Mucosa of gallbladder (tissue), 1 donor: ENCODE results near the gene STAT3. TPM values are rescaled to one million over a fixed set of nuclear protein-coding genes. Genes with fewer than 3 reads are reported as not detected.
"Not testable (repeated sequence)": the region's sequence is repeated elsewhere in the genome, so short reads cannot be mapped to it uniquely, and the experiment has no call there.

Source experiments
- DNase-seq: peaks from one replicate; pipeline ENCODE4 v3.0.0-alpha.2; 2020; ENCODE audit warnings: low spot score
- total RNA-seq: library from RNA; stranded (reverse); gene quantifications from one replicate; pipeline ENCODE4 v1.2.1, GENCODE V29; 2021
- donor health status: DM: no; HTN: no; CAD: no.

Gene STAT3
- total RNA-seq, 1 donor from 2014 or later: 140 TPM

- DNase-seq: peak; percentile 32
Observed at GRCh38 chr17:42409523-42410318, 21.5 kb upstream of the STAT3 start.

GRCh38 chr17:42408061-42408460, 19.8 kb upstream of the STAT3 start:
- DNase-seq: no peak

GRCh38 chr17:42407289-42407836, 19.1 kb upstream of the STAT3 start:
- DNase-seq: peak; percentile 89

- no peak for DNase-seq
Observed at GRCh38 chr17:42406615-42407288, 18.5 kb upstream of the STAT3 start.

GRCh38 chr17:42405963-42406495, 17.8 kb upstream of the STAT3 start:
- DNase-seq: peak; percentile 81

GRCh38 chr17:42405076-42405475, 16.8 kb upstream of the STAT3 start:
- DNase-seq: no peak

DNA sequence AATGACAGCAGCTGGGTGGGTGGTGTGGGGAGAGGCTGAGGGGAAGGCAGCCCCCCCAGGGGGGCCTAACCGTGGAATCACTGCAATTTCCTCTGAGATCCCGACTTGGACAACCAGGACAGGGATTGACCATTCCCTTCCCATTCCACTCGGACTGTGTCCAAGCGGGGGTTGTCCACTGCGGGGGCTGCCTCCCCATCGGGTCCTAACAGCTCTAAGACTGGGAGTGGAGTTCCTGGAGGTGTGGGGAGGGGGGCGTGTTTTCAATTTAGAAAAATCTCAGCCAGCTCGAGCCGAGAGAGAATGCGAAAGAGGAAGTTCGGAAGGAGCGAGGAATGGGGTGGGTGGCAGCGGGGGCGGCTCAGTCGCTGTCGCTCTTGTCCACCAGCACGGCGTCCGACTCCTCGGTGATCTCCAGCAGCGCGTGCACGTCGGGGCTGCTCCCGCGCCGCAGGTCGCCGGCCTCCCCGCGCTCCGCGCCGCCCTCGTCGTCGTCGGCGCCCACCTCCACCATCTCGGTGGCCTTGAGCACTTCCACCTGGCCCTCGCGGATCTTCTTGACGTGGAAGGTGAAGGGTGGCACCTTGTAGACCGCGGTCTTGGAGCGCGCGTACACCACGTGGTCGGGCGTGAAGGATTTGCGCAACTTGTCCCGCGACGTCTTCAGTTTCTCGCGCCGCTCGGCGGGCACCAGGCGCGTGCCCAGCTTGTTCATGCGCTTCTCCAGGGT, 16.2 kb upstream of the STAT3 start:
- DNase-seq: no peak

DNA sequence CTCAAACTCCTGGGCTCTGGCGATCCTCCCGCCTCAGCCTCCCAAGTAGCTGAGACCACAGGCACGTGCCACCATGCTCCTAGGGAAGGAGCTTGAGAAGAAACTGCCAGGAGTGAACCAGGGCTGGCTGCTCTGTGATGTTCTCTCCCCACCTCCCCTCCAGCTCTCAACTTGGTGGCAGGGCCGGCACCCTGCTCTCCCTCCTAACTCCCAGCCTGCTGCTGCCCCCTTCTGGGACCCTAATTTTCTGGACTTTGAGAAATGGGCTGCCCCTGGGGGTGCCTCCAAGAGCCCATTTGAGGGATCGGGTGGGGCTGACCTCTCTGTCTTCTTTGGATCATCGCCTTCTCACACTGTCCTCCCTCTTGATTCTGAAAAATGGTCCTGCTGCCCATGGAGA, 14.9 kb upstream of the STAT3 start:
- no peak for DNase-seq

DNA sequence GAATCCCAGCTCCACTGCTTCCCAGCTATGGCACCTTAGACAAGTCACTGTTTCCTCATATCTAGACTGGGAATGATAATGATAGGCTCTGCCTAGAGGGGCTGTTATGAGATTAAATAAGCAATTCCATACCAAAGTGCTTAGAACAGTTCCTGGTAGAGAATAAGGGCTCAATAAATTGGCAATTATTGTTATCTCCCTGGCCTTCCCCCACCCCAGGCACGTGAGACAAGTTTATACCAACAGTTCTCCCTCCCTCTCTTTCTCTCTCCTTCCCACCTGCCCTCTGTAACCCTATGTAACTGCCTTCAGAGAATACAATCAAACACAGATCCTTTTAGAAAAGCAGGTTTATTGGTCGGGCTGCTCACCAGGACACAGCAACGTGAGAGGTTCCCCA, 13.9 kb upstream of the STAT3 start:
- no peak for DNase-seq

DNA sequence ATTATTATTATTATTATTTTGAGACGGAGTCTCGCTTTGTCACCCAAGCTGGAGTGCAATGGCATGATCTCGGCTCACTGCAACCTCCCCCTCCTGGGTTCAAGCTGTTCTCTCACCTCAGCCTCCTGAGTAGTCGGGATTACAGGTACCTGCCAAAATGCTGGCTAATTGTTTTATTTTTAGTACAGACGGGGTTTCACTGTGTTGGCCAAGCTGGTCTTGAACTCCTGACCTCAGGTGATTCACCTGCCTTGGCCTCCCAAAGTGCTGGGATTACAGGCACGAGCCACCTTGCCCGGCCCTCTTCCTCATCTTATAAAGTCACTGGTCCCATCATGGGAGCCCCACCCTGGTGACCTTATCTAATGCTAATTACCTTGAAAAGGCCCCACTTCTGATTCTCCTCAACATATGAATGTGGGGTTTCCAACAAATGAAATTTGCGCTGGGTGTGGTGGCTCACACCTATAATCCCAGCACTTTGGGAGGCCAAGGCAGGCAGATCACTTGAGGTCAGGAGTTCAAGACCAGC, 12.7 kb upstream of the STAT3 start:
- not testable (repeated sequence) for DNase-seq

- DNase-seq: no peak
Observed at GRCh38 chr17:42399948-42400843, 12.0 kb upstream of the STAT3 start.

GRCh38 chr17:42399121-42399520, 10.9 kb upstream of the STAT3 start:
- no peak for DNase-seq

- DNase-seq: not testable (repeated sequence)
Observed at GRCh38 chr17:42395601-42396000, 7.4 kb upstream of the STAT3 start.

DNA sequence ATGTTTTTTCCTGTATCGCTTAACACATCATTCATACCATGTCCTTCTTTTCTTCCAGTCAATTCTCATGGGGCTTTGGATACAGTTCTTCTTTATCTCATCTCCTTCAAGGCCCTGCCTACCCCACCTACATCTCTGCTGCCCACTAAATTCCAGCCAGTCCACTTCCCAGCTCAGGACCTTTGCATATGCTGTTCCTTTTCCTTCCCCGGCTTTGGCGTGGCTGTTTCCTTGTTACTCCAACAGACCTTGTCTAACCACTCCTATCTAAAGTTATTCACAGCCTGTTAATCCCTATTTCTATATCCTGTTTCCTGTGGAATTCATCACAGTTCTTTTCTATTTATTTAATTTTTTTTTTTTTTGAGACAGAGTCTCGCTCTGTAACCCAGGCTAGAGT, 6.6 kb upstream of the STAT3 start:
- DNase-seq: no peak

DNA sequence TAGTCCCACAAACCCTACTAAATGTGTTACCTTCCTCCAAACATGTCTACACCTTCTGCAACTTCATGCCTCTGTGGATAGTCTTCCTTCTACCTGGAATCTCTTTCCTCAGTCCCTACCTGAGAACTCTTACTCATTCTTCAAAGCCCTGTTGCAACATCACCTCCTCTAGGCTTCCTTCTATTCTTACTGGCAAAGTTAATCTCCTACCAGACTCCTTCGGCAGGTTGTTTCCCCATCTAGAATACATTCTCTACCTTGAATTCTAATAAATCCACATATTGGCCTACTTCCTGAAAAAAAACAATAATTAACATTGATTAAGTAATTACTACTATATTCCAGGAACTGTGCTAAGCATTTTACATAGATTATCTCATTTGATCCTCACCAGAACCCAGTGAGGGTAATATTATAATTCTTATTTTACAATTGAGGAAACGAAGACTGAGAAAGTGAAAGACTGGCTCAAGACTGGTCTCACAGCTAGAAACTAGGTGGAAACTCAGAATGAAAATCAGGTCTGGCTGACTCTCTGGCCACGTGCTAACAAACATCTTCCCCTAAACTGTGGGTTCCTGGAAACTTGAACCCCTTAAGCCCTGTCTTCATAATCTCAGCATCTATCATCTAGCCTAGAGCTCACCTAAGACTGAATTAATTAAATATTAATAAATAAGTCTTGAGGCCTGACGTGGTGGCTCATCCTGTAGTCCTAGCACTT, 4.6 kb upstream of the STAT3 start:
- DNase-seq: no peak

DNA sequence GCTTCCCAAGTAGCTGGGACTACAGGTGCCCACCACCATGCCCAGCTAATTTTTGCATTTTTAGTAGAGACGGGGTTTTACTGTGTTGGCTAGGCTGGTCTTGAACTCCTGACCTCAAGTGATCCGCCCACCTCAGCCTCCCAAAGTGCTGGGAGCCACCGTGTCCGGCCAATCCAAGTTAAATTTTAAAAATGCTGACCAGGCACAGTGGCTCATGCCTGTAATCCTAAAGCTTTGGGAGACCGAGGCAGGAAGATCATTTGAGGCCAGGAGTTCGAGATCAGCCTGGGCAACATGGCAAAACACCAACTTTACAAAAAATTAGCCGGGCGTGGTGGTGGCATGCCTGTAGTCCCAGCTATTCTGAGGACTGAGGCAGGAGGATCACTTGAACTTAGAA, 3.2 kb upstream of the STAT3 start:
- not testable (repeated sequence) for DNase-seq

DNA sequence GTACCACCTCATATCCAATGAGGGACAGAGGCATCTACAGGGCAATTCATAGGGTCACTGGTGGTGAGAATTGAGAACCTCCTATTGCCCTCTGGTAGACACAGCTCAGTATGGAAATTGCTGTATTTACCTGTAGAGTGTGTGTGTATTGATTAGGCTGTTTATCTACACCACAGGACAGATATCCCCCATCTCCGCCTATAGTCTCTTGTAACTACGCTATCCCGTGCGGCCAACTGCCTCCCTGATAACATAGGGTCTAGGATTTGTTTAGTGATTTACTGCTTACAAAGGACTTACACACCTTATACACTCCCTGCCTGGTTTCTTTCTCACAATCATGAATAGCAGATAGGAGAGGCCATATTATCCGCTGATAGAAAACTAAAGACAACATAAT, 1.7 kb upstream of the STAT3 start:
- no peak for DNase-seq

DNA sequence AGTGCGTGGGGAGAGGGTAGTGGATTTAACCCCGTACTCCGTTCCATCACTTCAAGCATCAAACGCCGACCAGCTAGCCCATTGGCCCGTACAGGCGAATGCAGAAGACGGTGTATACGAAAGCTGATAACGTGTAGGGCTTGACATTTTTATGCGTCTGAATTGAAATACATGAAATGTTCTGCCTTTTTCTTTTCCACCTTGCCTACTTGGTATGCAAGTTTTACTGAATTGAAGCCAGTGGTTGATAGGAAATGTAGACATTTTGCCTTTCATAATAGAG, 834 bp upstream of the STAT3 start:
- no peak for DNase-seq

- DNase-seq: peak; percentile 23
Observed at GRCh38 chr17:42387661-42388380, 421 bp downstream of the STAT3 start.
